ENCODE measurements around the gene RAB4A. TPM values are rescaled to one million over a fixed set of nuclear protein-coding genes. Genes with fewer than 3 reads are reported as not detected.

The RAB4A gene
- total and polyA plus RNA-seq, 2 of the 4 experiments (the other 2 are of a cell fraction) = 25.6 to 26.2 TPM

GRCh38 chr1:229298887-229299503 is 28.1 kb downstream of the RAB4A start:
- peak overlapping the region; percentile 24 for H2BK5ac ChIP-seq (ENCODE audit: low read depth, low read length, poor library complexity, severe bottlenecking)
- ATAC-seq (ENCODE audit: low read depth) (no peak), DNase-seq (no peak)
- intact Hi-C loops (cut with micrococcal nuclease) = no loop called here
- no peak overlapping the region for H3K9ac ChIP-seq (ENCODE audit: low read depth, low read length)
- H2AFZ ChIP-seq (replicated peaks; ENCODE audit: low read length, poor library complexity) = no peak overlapping the region
- H4K5ac ChIP-seq (ENCODE audit: low read depth, low read length) = peak overlapping the region; percentile 60; the same call in 1 of the 2 replicates
- H3K4me3 ChIP-seq (ENCODE audit: insufficient read depth, low read depth, low read length) = no peak overlapping the region
- H3K4me2 ChIP-seq (ENCODE audit: low read depth, low read length) = no peak overlapping the region
- no peak overlapping the region for H2BK20ac ChIP-seq (ENCODE audit: low read depth, low read length)
- no peak overlapping the region for H4K8ac ChIP-seq (ENCODE audit: low read depth in 2 of 2, low read length in 2 of 2)
- no peak overlapping the region for H3K14ac ChIP-seq (replicated peaks; ENCODE audit: low read depth, low read length)
- H3K23ac ChIP-seq (ENCODE audit: low read depth, low read length) = no peak overlapping the region
- peak overlapping the region; percentile 34; the same call in 1 of the 3 replicates for H2BK15ac ChIP-seq (ENCODE audit: low read depth, low read length)
- BruUV-seq (replicated peaks) = no TSS peak
- peaks cover 14 to 40% of the 10 kb centered on the region in 2 experiments; a peak in 3 of 4 replicates for H3K79me1 ChIP-seq (ENCODE audit: low read depth in 1 of 2, low read length in 2 of 2)
- no peak overlapping the region for H2BK120ac ChIP-seq (ENCODE audit: low read depth, low read length)
- peaks cover 27% of the 10 kb centered on the region for H3K36me3 ChIP-seq (ENCODE audit: control insufficient read depth, insufficient read depth, low read length)
- dilution Hi-C loops (cut with HindIII; ENCODE audit: low sequenced_read_pairs, unreplicated experiment) = no loop called here
- H3K9me3 ChIP-seq (ENCODE audit: control insufficient read depth, insufficient read depth, low read length) = no peaks in the 10 kb centered on the region
- H2AK9ac ChIP-seq (replicated peaks; ENCODE audit: low read depth, low read length, poor library complexity) = no peak overlapping the region
- no peaks in the 10 kb centered on the region for H3K27me3 ChIP-seq (ENCODE audit: control insufficient read depth, insufficient read depth, low read length)
- POLR2A ChIA-PET (ENCODE audit: unreplicated experiment) = no interaction called here
- H2AK5ac ChIP-seq (ENCODE audit: low read depth, low read length) = no peak overlapping the region; the same call in 1 of the 2 replicates
- CTCF ChIA-PET = interaction anchor here (1.0 to 1.3 kb wide), 2 partner anchors 10 to 37 kb away, joined by 3 to 4 read pairs; no protein-coding TSS in a partner anchor
- H3K18ac ChIP-seq (ENCODE audit: low read depth, low read length) = peak overlapping the region; percentile 94
- peak overlapping the region; percentile 70 for H4K91ac ChIP-seq (ENCODE audit: insufficient read depth, low read depth, low read length)
- no CpG with 5 or more reads among the region's 5 CpGs for WGBS, 2 experiments (ENCODE audit: extremely low coverage in 2 of 2, insufficient read length in 1 of 2)
- in situ Hi-C loops (cut with MboI; ENCODE audit: low sequenced_read_pairs) = no loop called here
- H3K4ac ChIP-seq (ENCODE audit: low read depth, low read length) = peak overlapping the region; percentile 36; the same call in 1 of the 2 replicates
- peak overlapping the region; percentile 5; the same call in 1 of the 2 replicates for H3K27ac ChIP-seq (ENCODE audit: insufficient read depth, low read length)
- TF ChIP-seq SMC3 (IDR thresholded peaks at IDR 0.05; ENCODE audit: low read depth, low read length) (no peak), FOS (IDR thresholded peaks at IDR 0.05; ENCODE audit: low read depth, low read length) (no peak), CTCF (conservative IDR thresholded peaks at IDR 0.05; ENCODE audit: low read depth, low read length) (no peak), MXI1 (IDR thresholded peaks at IDR 0.05; ENCODE audit: borderline replicate concordance, low read depth, low read length) (no peak), NFE2L2 (IDR thresholded peaks at IDR 0.05; ENCODE audit: low read depth, low read length) (no peak), MAFK (IDR thresholded peaks at IDR 0.05; ENCODE audit: low read depth, low read length) (no peak), RAD21 (IDR thresholded peaks at IDR 0.05; ENCODE audit: low read length) (no peak), MAZ (IDR thresholded peaks at IDR 0.05; ENCODE audit: borderline replicate concordance, low read depth, low read length) (no peak), BHLHE40 (IDR thresholded peaks at IDR 0.05; ENCODE audit: low read depth, low read length) (no peak), CEBPB (IDR thresholded peaks at IDR 0.05; ENCODE audit: low read depth, low read length) (no peak), RCOR1 (IDR thresholded peaks at IDR 0.05; ENCODE audit: insufficient replicate concordance, low read length) (no peak), ELK1 (IDR thresholded peaks at IDR 0.05; ENCODE audit: borderline replicate concordance, low read depth, low read length) (no peak), RFX5 (IDR thresholded peaks at IDR 0.05; ENCODE audit: low read depth, low read length) (no peak), USF2 (IDR thresholded peaks at IDR 0.05; ENCODE audit: low read depth, low read length) (no peak)
- H4K20me1 ChIP-seq (ENCODE audit: insufficient read depth, low read length) = 0 out of 2 replicates have a peak, but pooled peaks cover 3% of the 10 kb centered on the region
- H3K56ac ChIP-seq (ENCODE audit: extremely low read depth, insufficient read depth, low read length) = no peak overlapping the region
- peaks cover 19% of the 10 kb centered on the region for H3K4me1 ChIP-seq (ENCODE audit: control insufficient read depth, insufficient read depth, low read length)
- peaks cover 27% of the 10 kb centered on the region for H3K9me1 ChIP-seq (ENCODE audit: insufficient read depth, low read length)

Measured in IMR-90 (cell line).